ENCODE data around the gene CSRP2. TPM values are rescaled to one million over a fixed set of nuclear protein-coding genes. Genes with fewer than 3 reads are reported as not detected.

Gene CSRP2
- total and polyA plus RNA-seq, 2 of the 8 experiments (the other 6 are each of a cell fraction or from before 2014, with no cell fraction given), result 149 to 227 TPM

DNA sequence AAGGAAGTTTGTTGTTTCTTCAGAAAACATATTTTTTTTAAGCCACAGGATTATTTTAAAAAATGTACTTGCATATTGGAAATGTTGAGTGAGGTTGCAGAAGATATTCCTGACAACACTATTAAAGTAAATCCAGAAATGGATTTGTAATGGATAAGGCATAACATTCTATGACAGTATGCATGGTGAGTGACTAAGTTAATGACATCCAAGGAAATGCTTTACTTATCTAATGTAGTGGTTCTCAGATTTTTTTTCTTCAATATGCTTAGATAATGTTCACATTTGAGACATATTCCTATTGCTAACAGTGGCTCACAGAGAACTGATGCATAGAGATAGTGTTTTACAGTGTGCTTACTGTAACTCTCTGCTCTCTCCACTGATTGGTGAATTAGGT, 65.6 kb downstream of the CSRP2 start:
- Histone ChIP-seq H4K8ac (ENCODE audit: extremely low read depth, insufficient read depth, low read length) (no peak overlapping the region), H2BK120ac (replicated peaks; ENCODE audit: low read depth, low read length) (no peak overlapping the region), H3K79me2 (ENCODE audit: control insufficient read depth in 1 of 2, insufficient read depth in 2 of 2, low read length in 2 of 2) (no peaks in the 10 kb centered on the region), H3K18ac (ENCODE audit: extremely low read depth, low read length) (no peak overlapping the region), H3K9ac (replicated peaks in 1 of 4; ENCODE audit: extremely low read depth in 1 of 4, low read depth in 3 of 4, low read length in 3 of 4) (no peak overlapping the region), H3K4ac (replicated peaks; ENCODE audit: insufficient read length, low read depth, low read length) (no peak overlapping the region), H3K9me3 (ENCODE audit: insufficient read depth in 2 of 2, low read depth in 1 of 2, low read length in 1 of 2) (no peaks in the 10 kb centered on the region), H3K14ac (ENCODE audit: insufficient read length) (no peak overlapping the region), H3K27me3 (replicated peaks in 1 of 4; ENCODE audit: control insufficient read depth in 3 of 4, extremely low read depth in 1 of 4, insufficient read depth in 3 of 4, low read length in 3 of 4) (no peaks in the 10 kb centered on the region), H2BK5ac (ENCODE audit: low read depth, low read length) (no peak overlapping the region), H3K27ac (ENCODE audit: low read depth, low read length) (no peak overlapping the region), H2BK12ac (ENCODE audit: low read depth, low read length) (no peak overlapping the region), H2AK5ac (ENCODE audit: low read depth, low read length) (no peak overlapping the region), H2BK15ac (ENCODE audit: low read length) (no peak overlapping the region), H4K20me1 (replicated peaks in 1 of 2; ENCODE audit: control insufficient read depth in 1 of 2, insufficient read depth in 2 of 2, low read length in 2 of 2) (no peaks in the 10 kb centered on the region), H4K91ac (replicated peaks; ENCODE audit: insufficient read length, low read length) (no peak overlapping the region), H3K23me2 (ENCODE audit: low read depth, low read length) (no peaks in the 10 kb centered on the region), H2BK20ac (ENCODE audit: low read length) (no peak overlapping the region), H4K5ac (ENCODE audit: insufficient read length, low read depth, low read length) (no peak overlapping the region), H3K4me1 (replicated peaks in 1 of 4; ENCODE audit: control insufficient read depth in 3 of 4, insufficient read depth in 4 of 4, low read length in 3 of 4) (no peaks in the 10 kb centered on the region), H3K56ac (replicated peaks; ENCODE audit: insufficient read length, low read depth, low read length) (no peak overlapping the region), H3K36me3 (ENCODE audit: control insufficient read depth in 2 of 4, insufficient read depth in 4 of 4, low read length in 3 of 4) (peaks cover 0 to 32% (median 0%) of the 10 kb centered on the region in 4 experiments; a peak in 5 of 8 replicates), H2AFZ (ENCODE audit: low read length) (no peak overlapping the region), H3K4me2 (ENCODE audit: insufficient read depth in 1 of 2, low read depth in 2 of 2, low read length in 2 of 2) (no peak overlapping the region), H3K23ac (ENCODE audit: insufficient read length) (no peak overlapping the region), H3K4me3 (ENCODE audit: extremely low read depth in 1 of 4, insufficient read depth in 2 of 4, low read depth in 3 of 4, low read length in 4 of 4) (no peak overlapping the region), H3K79me1 (ENCODE audit: low read depth, low read length) (no peaks in the 10 kb centered on the region)
- FAIRE-seq (no peak), DNase-seq (ENCODE audit: low read depth in 1 of 2, low spot score in 2 of 2) (no peak)
- ChIA-PET POLR2A (ENCODE audit: partially characterized antibody) (no interaction called here), CTCF (ENCODE audit: partially characterized antibody) (no interaction called here)
- TF ChIP-seq, protein P1, sequence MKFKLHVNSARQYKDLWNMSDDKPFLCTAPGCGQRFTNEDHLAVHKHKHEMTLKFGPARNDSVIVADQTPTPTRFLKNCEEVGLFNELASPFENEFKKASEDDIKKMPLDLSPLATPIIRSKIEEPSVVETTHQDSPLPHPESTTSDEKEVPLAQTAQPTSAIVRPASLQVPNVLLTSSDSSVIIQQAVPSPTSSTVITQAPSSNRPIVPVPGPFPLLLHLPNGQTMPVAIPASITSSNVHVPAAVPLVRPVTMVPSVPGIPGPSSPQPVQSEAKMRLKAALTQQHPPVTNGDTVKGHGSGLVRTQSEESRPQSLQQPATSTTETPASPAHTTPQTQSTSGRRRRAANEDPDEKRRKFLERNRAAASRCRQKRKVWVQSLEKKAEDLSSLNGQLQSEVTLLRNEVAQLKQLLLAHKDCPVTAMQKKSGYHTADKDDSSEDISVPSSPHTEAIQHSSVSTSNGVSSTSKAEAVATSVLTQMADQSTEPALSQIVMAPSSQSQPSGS (IDR thresholded peaks at IDR 0.05; ENCODE audit: low read length), result no peak
- TF ChIP-seq CHD1 (IDR thresholded peaks at IDR 0.05; ENCODE audit: low read depth, low read length) (no peak), POLR2AphosphoS5 (IDR thresholded peaks at IDR 0.05; ENCODE audit: low read depth, low read length) (no peak), SP2 (IDR thresholded peaks at IDR 0.05; ENCODE audit: low read length) (no peak), EGR1 (IDR thresholded peaks at IDR 0.05; ENCODE audit: borderline replicate concordance, low read depth, low read length) (no peak)

Data from H1 (cell line).